ENCODE measurements around the gene ADK. TPM values are rescaled to one million over a fixed set of nuclear protein-coding genes. Genes with fewer than 3 reads are reported as not detected.
"Not testable (repeated sequence)": the region's sequence is repeated elsewhere in the genome, so short reads cannot be mapped to it uniquely, and the experiment has no call there.

The ADK gene
- total RNA-seq, 1 experiment from 2014 or later = 26.5 TPM

GRCh38 chr10:74432841-74433594 is 282.0 kb downstream of the ADK start:
- DNase-seq = no peak
- no peaks in the 10 kb centered on the region for H3K36me3 ChIP-seq
- H3K4me3 ChIP-seq = no peak overlapping the region
- no peaks in the 10 kb centered on the region for H3K9me3 ChIP-seq
- no peaks in the 10 kb centered on the region for H3K27me3 ChIP-seq

GRCh38 chr10:74433595-74433956 is 282.6 kb downstream of the ADK start:
- DNase-seq = no peak
- Histone ChIP-seq H3K36me3 (no peaks in the 10 kb centered on the region), H3K27me3 (no peaks in the 10 kb centered on the region), H3K9me3 (no peaks in the 10 kb centered on the region), H3K4me3 (no peak overlapping the region)

- Histone ChIP-seq H3K9me3 (no peaks in the 10 kb centered on the region), H3K27me3 (no peaks in the 10 kb centered on the region), H3K36me3 (no peaks in the 10 kb centered on the region), H3K4me3 (no peak overlapping the region)
- no peak for DNase-seq
Observed at GRCh38 chr10:74433993-74434392, 283.0 kb downstream of the ADK start.

GRCh38 chr10:74434547-74434946 is 283.5 kb downstream of the ADK start:
- DNase-seq = no peak
- Histone ChIP-seq H3K36me3 (no peaks in the 10 kb centered on the region), H3K4me3 (no peak overlapping the region), H3K9me3 (no peaks in the 10 kb centered on the region), H3K27me3 (no peaks in the 10 kb centered on the region)

- H3K36me3 ChIP-seq = no peaks in the 10 kb centered on the region
- no peaks in the 10 kb centered on the region for H3K27me3 ChIP-seq
- DNase-seq = no peak
- no peaks in the 10 kb centered on the region for H3K9me3 ChIP-seq
- no peak overlapping the region for H3K4me3 ChIP-seq
Observed at GRCh38 chr10:74436523-74437170, 285.6 kb downstream of the ADK start.

GRCh38 chr10:74437822-74438221 is 286.8 kb downstream of the ADK start:
- no peak overlapping the region for H3K4me3 ChIP-seq
- H3K36me3 ChIP-seq = no peaks in the 10 kb centered on the region
- H3K27me3 ChIP-seq = no peaks in the 10 kb centered on the region
- no peak for DNase-seq
- no peaks in the 10 kb centered on the region for H3K9me3 ChIP-seq

GRCh38 chr10:74439213-74439612 is 288.2 kb downstream of the ADK start:
- no peak for DNase-seq
- Histone ChIP-seq H3K4me3 (no peak overlapping the region), H3K9me3 (no peaks in the 10 kb centered on the region), H3K27me3 (no peaks in the 10 kb centered on the region), H3K36me3 (no peaks in the 10 kb centered on the region)

- no peaks in the 10 kb centered on the region for H3K36me3 ChIP-seq
- no peak overlapping the region for H3K4me3 ChIP-seq
Observed at GRCh38 chr10:74445493-74445892, 294.5 kb downstream of the ADK start.

GRCh38 chr10:74450602-74451001 is 299.6 kb downstream of the ADK start:
- DNase-seq = no peak
- Histone ChIP-seq H3K36me3 (no peaks in the 10 kb centered on the region), H3K27me3 (no peaks in the 10 kb centered on the region), H3K9me3 (no peaks in the 10 kb centered on the region; the same call in 1 of the 2 replicates), H3K4me3 (no peak overlapping the region)

More at GRCh38 chr10:74445493-74445892, 294.5 kb downstream of the ADK start:
- DNase-seq = no peak
- H3K27me3 ChIP-seq = no peaks in the 10 kb centered on the region
- no peaks in the 10 kb centered on the region for H3K9me3 ChIP-seq

- no peak overlapping the region for H3K4me3 ChIP-seq
- H3K27me3 ChIP-seq = no peaks in the 10 kb centered on the region
- H3K36me3 ChIP-seq = no peaks in the 10 kb centered on the region
- H3K9me3 ChIP-seq = no peaks in the 10 kb centered on the region; the same call in 1 of the 2 replicates
- no peak for DNase-seq
Observed at GRCh38 chr10:74451127-74451829, 300.3 kb downstream of the ADK start.

- DNase-seq = no peak
- Histone ChIP-seq H3K36me3 (no peaks in the 10 kb centered on the region), H3K9me3 (no peaks in the 10 kb centered on the region; the same call in 1 of the 2 replicates), H3K27me3 (no peaks in the 10 kb centered on the region), H3K4me3 (no peak overlapping the region)
Observed at GRCh38 chr10:74453169-74453568, 302.1 kb downstream of the ADK start.

GRCh38 chr10:74457478-74457877 is 306.5 kb downstream of the ADK start:
- not testable (repeated sequence) for H3K4me3 ChIP-seq, H3K36me3 ChIP-seq, DNase-seq, H3K27me3 ChIP-seq, H3K9me3 ChIP-seq

GRCh38 chr10:74460812-74461211 is 309.8 kb downstream of the ADK start:
- Histone ChIP-seq H3K4me3 (no peak overlapping the region), H3K27me3 (no peaks in the 10 kb centered on the region)
- no peak for DNase-seq

GRCh38 chr10:74474022-74474713 is 323.1 kb downstream of the ADK start:
- H3K27me3 ChIP-seq = no peaks in the 10 kb centered on the region
- H3K9me3 ChIP-seq = no peaks in the 10 kb centered on the region
- H3K4me3 ChIP-seq = no peak overlapping the region
- no peaks in the 10 kb centered on the region for H3K36me3 ChIP-seq
- DNase-seq = no peak

More at GRCh38 chr10:74460812-74461211, 309.8 kb downstream of the ADK start:
- Histone ChIP-seq H3K9me3 (no peaks in the 10 kb centered on the region), H3K36me3 (no peaks in the 10 kb centered on the region)

GRCh38 chr10:74476162-74476706 is 325.2 kb downstream of the ADK start:
- H3K9me3 ChIP-seq, DNase-seq, H3K27me3 ChIP-seq, H3K36me3 ChIP-seq, H3K4me3 ChIP-seq: not testable (repeated sequence)

- DNase-seq = no peak
- no peaks in the 10 kb centered on the region for H3K36me3 ChIP-seq
- H3K4me3 ChIP-seq = no peak overlapping the region
- no peaks in the 10 kb centered on the region for H3K9me3 ChIP-seq
- H3K27me3 ChIP-seq = no peaks in the 10 kb centered on the region
Observed at GRCh38 chr10:74480778-74481177, 329.8 kb downstream of the ADK start.

- no peaks in the 10 kb centered on the region for H3K36me3 ChIP-seq
- H3K27me3 ChIP-seq = no peaks in the 10 kb centered on the region
- H3K4me3 ChIP-seq = no peak overlapping the region
- no peaks in the 10 kb centered on the region for H3K9me3 ChIP-seq
- no peak for DNase-seq
Observed at GRCh38 chr10:74483356-74483755, 332.3 kb downstream of the ADK start.

Data from MG63 (cell line).